IPS-18a (cell line): ENCODE results near the gene TEX2.
"Not testable (repeated sequence)": the region's sequence is repeated elsewhere in the genome, so short reads cannot be mapped to it uniquely, and the experiment has no call there.

Source experiments
- H3K27ac ChIP-seq: one replicate; pipeline ENCODE4 v1.5.1; 2013; ENCODE audit warnings: low read length
- H3K27me3 ChIP-seq: one replicate; pipeline ENCODE4 v1.6.1; 2013; ENCODE audit warnings: mild to moderate bottlenecking, low read length; ENCODE audit not compliant: control insufficient read depth, insufficient read depth
- H3K36me3 ChIP-seq: one replicate; pipeline ENCODE4 v1.6.1; 2013; ENCODE audit warnings: low read depth, low read length; ENCODE audit not compliant: control insufficient read depth
- H3K4me1 ChIP-seq: one replicate; pipeline ENCODE4 v1.6.1; 2013; ENCODE audit warnings: low read depth, low read length; ENCODE audit not compliant: control insufficient read depth
- H3K4me3 ChIP-seq: one replicate; pipeline ENCODE4 v1.5.1; 2013; ENCODE audit warnings: low read length
- H3K9ac ChIP-seq: one replicate; pipeline ENCODE4 v1.6.1; 2013; ENCODE audit warnings: mild to moderate bottlenecking, low read length, moderate library complexity
- H3K9me3 ChIP-seq: one replicate; pipeline ENCODE4 v1.6.1; 2013; ENCODE audit warnings: low read depth, low read length; ENCODE audit not compliant: control insufficient read depth

The TEX2 gene

DNA sequence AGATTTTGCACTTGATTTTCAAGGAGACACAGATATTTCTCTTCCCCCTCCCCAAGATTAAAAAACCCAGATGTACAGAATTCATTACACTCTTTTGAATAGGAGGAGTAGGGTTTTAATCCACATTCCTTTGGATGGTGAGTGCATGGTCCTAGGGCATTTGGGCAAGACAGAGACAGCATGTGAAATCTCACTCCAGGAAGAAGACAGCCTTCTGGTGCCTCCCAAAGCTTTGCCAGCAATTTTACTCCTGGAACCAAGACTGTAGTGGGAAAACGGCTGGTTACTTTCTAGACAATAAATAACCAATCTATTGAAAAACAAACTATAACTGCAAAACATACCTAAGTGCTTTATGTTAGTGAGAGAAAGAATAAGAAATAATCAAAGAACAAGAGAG is 15.2 kb downstream of the TEX2 start:
- Histone ChIP-seq H3K9ac (no peak overlapping the region), H3K27ac (no peak overlapping the region), H3K4me1 (no peaks in the 10 kb centered on the region), H3K36me3 (no peaks in the 10 kb centered on the region), H3K27me3 (no peaks in the 10 kb centered on the region), H3K9me3 (no peaks in the 10 kb centered on the region), H3K4me3 (no peak overlapping the region)

DNA sequence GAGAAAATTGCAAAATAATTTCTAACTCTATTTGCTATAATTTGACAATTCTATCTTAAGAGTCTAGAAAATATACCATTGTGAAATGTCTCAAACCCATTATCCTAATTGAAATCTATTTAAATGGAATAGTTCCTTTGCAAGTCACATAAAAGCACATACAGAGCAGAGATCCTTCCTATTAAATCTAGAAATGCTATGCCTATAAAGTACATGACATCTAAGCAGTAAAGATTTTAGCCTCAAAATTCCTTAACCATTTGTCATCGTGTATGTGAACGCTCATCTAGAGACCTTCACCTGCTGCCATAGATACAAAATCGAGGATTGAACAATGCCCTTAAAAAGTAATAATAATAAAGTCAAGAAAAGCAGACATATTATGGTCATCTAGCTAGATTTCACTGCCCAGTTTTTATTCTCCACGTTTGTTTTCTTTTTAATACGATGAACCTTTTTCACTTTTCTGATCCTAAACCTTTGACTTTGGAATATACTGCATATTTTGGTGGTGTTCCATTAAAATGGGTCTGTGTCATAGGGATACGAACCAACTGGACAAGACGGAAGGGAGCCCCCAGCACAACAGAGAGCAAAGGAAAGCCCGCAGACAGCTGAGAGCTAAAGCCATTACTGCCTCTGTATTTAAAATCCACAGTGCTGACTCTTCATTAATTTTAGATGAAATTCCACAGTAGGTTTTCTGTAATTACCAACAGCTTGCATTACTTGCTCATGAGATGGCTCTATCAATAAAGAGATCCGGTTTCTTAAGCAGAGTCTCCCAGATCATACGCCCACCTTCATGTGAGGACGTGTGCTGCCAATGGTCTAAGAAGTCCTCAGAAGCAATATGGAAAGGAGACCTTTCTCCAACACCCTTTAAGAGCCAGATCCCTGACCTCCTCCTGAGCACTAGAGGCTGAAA is 17.6 kb downstream of the TEX2 start:
- H3K27ac ChIP-seq = no peak overlapping the region
- no peaks in the 10 kb centered on the region for H3K36me3 ChIP-seq
- no peak overlapping the region for H3K4me3 ChIP-seq
- H3K27me3 ChIP-seq = no peaks in the 10 kb centered on the region
- H3K9ac ChIP-seq = no peak overlapping the region
- no peaks in the 10 kb centered on the region for H3K4me1 ChIP-seq
- H3K9me3 ChIP-seq = no peaks in the 10 kb centered on the region

DNA sequence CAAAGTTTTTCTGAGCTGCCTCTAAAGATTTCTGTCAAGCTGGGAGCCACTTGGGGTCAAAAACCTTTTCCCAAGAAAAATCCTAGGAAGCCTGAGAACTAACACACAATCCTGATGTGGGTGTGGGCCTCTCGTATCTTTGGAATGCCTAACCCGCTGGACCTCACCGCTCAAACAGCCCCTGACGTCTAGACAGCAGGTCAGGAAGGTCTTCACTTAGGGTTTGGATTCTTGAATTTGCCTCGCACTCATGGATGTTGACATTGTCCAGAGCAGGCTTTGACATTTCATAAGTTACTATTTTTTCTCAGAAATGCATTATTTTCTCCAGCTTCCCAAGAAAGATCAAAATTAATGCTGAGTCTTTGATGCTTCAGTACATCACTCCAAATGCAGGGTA is 18.9 kb downstream of the TEX2 start:
- H3K9me3 ChIP-seq = no peaks in the 10 kb centered on the region
- H3K27me3 ChIP-seq = no peaks in the 10 kb centered on the region
- no peaks in the 10 kb centered on the region for H3K4me1 ChIP-seq
- H3K9ac ChIP-seq = no peak overlapping the region
- no peak overlapping the region for H3K4me3 ChIP-seq
- H3K36me3 ChIP-seq = no peaks in the 10 kb centered on the region
- H3K27ac ChIP-seq = no peak overlapping the region

DNA sequence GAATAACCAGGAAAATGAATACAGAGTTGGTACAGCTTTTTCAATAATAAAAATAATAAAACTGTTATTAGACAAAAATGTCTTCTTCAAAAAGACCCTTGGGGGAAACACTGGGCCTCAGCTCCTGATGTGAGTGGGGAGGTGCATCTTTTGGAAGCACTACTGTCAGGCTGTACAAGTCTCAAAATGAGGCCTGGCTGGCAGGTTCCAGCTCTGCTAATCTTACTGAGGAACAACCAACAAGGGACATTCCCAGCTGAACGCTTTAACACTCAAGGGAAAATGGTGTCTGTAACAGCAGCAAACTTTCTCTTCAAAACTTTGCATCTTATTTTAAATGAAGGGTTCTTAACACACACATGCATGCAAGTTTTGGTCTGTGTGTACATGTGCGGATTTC is 19.7 kb downstream of the TEX2 start:
- Histone ChIP-seq H3K4me1 (no peaks in the 10 kb centered on the region), H3K27me3 (no peaks in the 10 kb centered on the region), H3K27ac (no peak overlapping the region), H3K36me3 (no peaks in the 10 kb centered on the region), H3K9ac (no peak overlapping the region), H3K4me3 (no peak overlapping the region), H3K9me3 (no peaks in the 10 kb centered on the region)

DNA sequence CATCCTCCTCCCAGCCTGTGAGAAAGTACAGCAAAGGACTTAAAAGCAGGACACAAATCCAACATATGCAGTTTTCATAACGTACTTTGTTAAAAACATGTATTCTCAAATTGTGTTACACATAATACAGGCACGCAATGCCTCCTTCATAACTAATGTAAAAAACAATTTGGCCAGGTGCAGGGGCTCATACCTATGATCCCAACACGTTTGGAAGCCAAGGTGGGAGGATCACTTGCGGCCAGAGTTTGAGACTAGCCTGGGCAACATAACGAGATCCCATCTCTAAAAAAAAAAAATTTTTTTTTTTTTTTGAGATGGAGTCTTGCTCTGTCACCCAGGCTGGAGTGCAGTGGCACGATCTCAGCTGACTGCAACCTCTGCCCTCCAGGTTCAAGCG is 20.4 kb downstream of the TEX2 start:
- Histone ChIP-seq H3K27ac (no peak overlapping the region), H3K36me3 (no peaks in the 10 kb centered on the region), H3K27me3 (no peaks in the 10 kb centered on the region), H3K4me3 (no peak overlapping the region), H3K9ac (no peak overlapping the region), H3K4me1 (no peaks in the 10 kb centered on the region), H3K9me3 (no peaks in the 10 kb centered on the region)

DNA sequence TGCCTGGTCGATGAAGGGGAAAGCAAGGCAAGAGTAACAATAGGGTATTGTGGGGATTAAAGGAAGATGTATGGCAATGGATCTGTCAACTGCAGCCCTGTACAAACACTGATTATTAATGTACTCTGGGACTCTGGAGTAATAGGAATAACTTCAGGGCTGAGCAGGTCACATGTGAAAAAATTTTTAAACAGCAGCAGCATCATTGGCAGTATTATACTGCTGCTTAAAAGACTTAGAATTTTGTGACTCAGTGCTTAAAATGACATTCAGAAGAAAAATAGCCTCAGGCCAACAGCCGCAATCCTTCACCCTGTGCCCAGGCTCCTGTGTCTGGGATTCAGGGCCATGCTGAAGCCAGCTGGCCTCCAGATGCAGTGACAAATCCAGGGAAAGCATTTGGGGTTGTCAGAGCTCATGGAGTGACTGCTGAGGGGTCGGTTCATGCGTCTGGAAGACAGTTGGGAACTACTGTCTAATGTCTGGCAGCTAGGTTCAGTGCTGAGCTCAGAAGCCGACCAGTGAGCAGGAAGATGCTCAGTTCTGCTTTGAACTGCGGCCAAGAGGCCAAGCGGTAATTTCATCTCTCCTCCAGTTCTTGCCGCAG is 22.2 kb downstream of the TEX2 start:
- Histone ChIP-seq H3K27me3 (no peaks in the 10 kb centered on the region), H3K9ac (no peak overlapping the region), H3K9me3 (no peaks in the 10 kb centered on the region), H3K4me1 (no peaks in the 10 kb centered on the region), H3K4me3 (no peak overlapping the region), H3K36me3 (no peaks in the 10 kb centered on the region), H3K27ac (no peak overlapping the region)

DNA sequence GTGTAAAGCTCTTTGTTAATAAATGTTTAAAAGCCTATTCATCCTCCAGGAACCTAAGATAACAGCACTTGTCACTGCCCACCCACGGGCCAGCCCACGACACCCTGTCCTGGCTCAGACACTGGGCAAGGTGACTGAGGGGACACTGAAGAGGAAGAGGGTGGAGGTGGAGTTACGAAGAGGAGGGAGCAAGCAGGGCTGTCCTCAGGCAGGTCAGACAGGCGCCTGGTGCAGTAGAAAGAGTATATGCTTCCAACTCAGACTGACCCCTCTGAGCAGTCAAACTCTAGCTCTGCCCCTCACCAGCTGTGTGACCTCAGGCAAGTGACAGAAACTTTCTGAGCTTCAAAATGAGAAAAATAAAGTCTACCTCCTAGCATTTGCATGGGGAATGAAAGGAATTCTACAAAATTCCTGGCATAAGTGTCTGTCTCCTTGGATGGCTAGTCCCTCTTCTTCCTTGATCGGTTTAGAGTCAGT is 22.8 kb downstream of the TEX2 start:
- Histone ChIP-seq H3K27ac (no peak overlapping the region), H3K4me3 (no peak overlapping the region), H3K9ac (no peak overlapping the region)

DNA sequence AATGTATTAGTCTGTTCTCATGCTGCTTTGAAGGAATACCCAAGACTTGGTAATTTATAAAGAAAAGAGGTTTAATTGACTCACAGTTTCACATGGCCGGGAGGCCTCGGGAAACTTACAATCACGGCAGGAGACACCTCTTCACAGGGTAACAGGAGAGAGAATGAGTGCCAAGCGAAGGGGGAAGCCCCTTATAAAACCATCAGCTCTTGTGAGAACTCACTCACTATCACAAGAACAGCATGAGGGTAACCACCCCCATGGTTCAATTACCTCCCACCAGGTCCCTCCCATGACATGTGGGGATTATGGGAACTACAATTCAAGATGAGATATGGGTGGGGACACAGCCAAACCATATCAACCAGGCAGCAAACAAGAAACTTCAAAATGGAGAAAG is 24.6 kb downstream of the TEX2 start:
- not testable (repeated sequence) for H3K4me3 ChIP-seq, H3K36me3 ChIP-seq, H3K27me3 ChIP-seq, H3K9ac ChIP-seq, H3K4me1 ChIP-seq, H3K27ac ChIP-seq, H3K9me3 ChIP-seq

More for the DNA sequence above, 22.8 kb downstream of the TEX2 start:
- H3K4me1 ChIP-seq = no peaks in the 10 kb centered on the region
- H3K9me3 ChIP-seq = no peaks in the 10 kb centered on the region
- H3K36me3 ChIP-seq = no peaks in the 10 kb centered on the region
- H3K27me3 ChIP-seq = no peaks in the 10 kb centered on the region

DNA sequence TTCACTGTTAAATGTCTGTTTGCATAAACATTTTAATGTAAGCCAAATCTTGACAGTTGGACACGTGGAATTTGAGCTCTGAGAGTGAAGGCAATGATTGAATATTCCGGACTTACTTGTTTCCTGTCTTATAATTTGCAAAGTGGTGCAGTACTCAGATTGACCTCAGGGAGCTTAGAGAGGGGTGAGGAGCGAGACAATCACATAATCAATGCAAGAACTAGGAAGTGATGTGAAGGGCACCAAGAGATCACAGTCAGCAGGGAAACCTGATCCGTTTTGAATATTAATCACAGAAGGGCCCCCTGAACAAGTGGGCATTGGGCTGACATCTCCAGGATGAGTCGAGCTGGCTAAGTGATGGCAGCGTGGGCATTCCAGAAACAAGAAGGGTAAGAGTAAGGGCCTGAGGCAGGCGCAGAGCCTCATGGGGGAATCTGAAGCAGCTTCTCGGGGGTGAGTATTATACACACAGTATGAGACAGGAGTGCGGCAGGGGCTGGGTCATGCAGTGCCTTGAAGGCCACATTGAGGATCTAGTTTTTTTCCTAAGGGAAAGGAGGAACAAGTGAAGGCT is 26.1 kb downstream of the TEX2 start:
- Histone ChIP-seq H3K36me3 (no peaks in the 10 kb centered on the region), H3K4me1 (peaks cover 10% of the 10 kb centered on the region), H3K27me3 (no peaks in the 10 kb centered on the region), H3K9me3 (no peaks in the 10 kb centered on the region), H3K9ac (no peak overlapping the region), H3K4me3 (no peak overlapping the region), H3K27ac (no peak overlapping the region)

DNA sequence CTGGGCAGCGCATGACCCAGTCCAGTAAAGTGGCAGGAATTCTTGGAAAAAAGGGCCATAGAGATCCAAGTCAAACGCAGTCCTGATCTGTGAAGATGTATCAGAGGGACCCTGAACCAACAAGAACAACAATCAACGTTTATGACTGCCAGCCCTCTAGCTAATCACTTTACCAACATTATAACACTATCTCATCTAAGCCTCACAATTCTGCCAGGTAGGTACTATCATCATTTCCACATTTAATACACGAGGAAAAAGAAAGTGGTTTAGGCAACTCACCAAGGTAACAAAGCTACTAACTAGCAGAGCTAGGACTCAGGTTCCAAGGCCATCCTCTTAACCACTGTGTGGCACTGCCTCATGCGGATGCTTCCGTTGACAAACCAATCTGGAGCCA is 28.1 kb downstream of the TEX2 start:
- Histone ChIP-seq H3K4me3 (no peak overlapping the region), H3K27ac (no peak overlapping the region), H3K36me3 (no peaks in the 10 kb centered on the region), H3K27me3 (no peaks in the 10 kb centered on the region), H3K4me1 (peaks cover 15% of the 10 kb centered on the region), H3K9me3 (no peaks in the 10 kb centered on the region), H3K9ac (no peak overlapping the region)

DNA sequence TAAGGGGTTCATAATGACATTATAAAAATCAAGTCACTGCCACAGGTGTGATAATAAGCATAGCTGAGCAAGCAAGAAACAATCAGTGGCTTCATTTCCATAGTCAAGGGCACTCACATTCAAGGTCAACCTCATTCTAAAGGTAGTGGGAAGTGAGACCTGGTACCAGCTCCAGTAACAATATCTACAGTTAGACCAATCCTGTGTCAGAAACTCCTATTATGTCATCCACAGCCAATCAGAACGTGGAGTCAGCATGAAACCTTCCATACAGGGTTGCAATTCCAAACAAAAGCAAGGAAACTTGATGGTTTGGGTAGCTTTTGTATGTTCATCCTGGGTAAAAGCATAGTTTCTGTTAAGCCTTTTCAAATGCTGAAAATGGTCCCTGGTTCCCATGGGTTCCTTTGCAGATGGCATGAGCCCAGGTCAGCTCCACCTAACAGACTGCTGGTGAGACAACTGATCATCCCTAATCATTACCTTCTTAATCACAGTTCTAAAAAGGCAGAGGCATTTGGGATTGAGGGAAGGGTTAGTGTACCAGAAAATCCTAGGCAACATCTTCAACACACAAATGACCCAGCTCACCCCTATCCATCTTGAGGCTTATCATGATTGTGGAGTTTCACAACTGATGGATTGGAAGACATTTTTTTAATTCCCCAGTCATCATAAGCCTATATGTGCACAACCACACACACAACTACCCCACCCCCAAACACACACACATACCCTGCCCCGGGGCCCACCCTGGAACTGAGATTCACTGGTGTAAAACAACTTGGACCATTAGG is 30.4 kb downstream of the TEX2 start:
- Histone ChIP-seq H3K9ac (no peak overlapping the region), H3K9me3 (no peaks in the 10 kb centered on the region), H3K36me3 (no peaks in the 10 kb centered on the region), H3K4me1 (peaks cover 15% of the 10 kb centered on the region), H3K4me3 (no peak overlapping the region), H3K27ac (no peak overlapping the region), H3K27me3 (no peaks in the 10 kb centered on the region)
